Hematopoietic multipotent progenitor cell treated with erythropoietin and hydrocortisone succinate and interleukin-3 and kit ligand, for 8 days (in vitro differentiated cells): ENCODE measurements around the gene ZSWIM1.
A peak's percentile ranks its signal among the peaks of the same experiment; 100 is the strongest.
"Not testable (repeated sequence)": the region's sequence is repeated elsewhere in the genome, so short reads cannot be mapped to it uniquely, and the experiment has no call there.

Experiments
- DNase-seq: peaks from one replicate; pipeline ENCODE4 v3.0.0-alpha.2; 2015

The ZSWIM1 gene

GRCh38 chr20:45890077-45890984 lies 9.3 kb downstream of the ZSWIM1 start:
- DNase-seq = peak; percentile 84

GRCh38 chr20:45890985-45891983 lies 10.3 kb downstream of the ZSWIM1 start, which contains the start of the genes CTSA and NEURL2:
Gene CTSA (plus strand): TSS chr20:45891335. CDS start chr20:45891569, 234 bp downstream.
Gene NEURL2 (minus strand): TSS chr20:45891208. CDS start chr20:45890991, 217 bp downstream.
- DNase-seq = peak; percentile 90

GRCh38 chr20:45892049-45892825 lies 11.2 kb downstream of the ZSWIM1 start:
- DNase-seq = peak; percentile 51

GRCh38 chr20:45892828-45893500 lies 11.9 kb downstream of the ZSWIM1 start:
- DNase-seq = no peak

GRCh38 chr20:45893831-45894230 lies 12.8 kb downstream of the ZSWIM1 start:
- no peak for DNase-seq

GRCh38 chr20:45894797-45895196 lies 13.8 kb downstream of the ZSWIM1 start:
- DNase-seq = no peak

- DNase-seq = no peak
Observed at GRCh38 chr20:45896641-45897161, 15.7 kb downstream of the ZSWIM1 start.

- no peak for DNase-seq
Observed at GRCh38 chr20:45897289-45897688, 16.3 kb downstream of the ZSWIM1 start.

GRCh38 chr20:45897692-45898091 lies 16.7 kb downstream of the ZSWIM1 start:
- DNase-seq = no peak

- DNase-seq = no peak
Observed at GRCh38 chr20:45898285-45898684, 17.3 kb downstream of the ZSWIM1 start.

- no peak for DNase-seq
Observed at GRCh38 chr20:45899046-45899835, 18.2 kb downstream of the ZSWIM1 start.

GRCh38 chr20:45901332-45901731 lies 20.3 kb downstream of the ZSWIM1 start:
- DNase-seq = not testable (repeated sequence)

- DNase-seq = no peak
Observed at GRCh38 chr20:45902199-45902701, 21.2 kb downstream of the ZSWIM1 start.

GRCh38 chr20:45904583-45905504 lies 23.8 kb downstream of the ZSWIM1 start:
- DNase-seq = no peak

- no peak for DNase-seq
Observed at GRCh38 chr20:45905505-45906079, 24.6 kb downstream of the ZSWIM1 start.

- DNase-seq = no peak
Observed at GRCh38 chr20:45907219-45907948, 26.4 kb downstream of the ZSWIM1 start.

- no peak for DNase-seq
Observed at GRCh38 chr20:45908084-45908483, 27.1 kb downstream of the ZSWIM1 start.

GRCh38 chr20:45909336-45909808 lies 28.3 kb downstream of the ZSWIM1 start:
- no peak for DNase-seq
